Mesodermal cell (in vitro differentiated cells): ENCODE results near the gene RAB26.
"Not testable (repeated sequence)": the region's sequence is repeated elsewhere in the genome, so short reads cannot be mapped to it uniquely, and the experiment has no call there.

ENCODE experiments used
- H3K27ac ChIP-seq: 2 replicates; pipeline ENCODE4 v1.7.0; 2013; ENCODE audit warnings: mild to moderate bottlenecking, low read depth, low read length, moderate library complexity; ENCODE audit not compliant: severe bottlenecking
- H3K36me3 ChIP-seq: 2 replicates; pipeline ENCODE4 v1.7.1; 2013; ENCODE audit warnings: mild to moderate bottlenecking, low read length, moderate library complexity; ENCODE audit not compliant: control insufficient read depth, insufficient read depth
- H3K4me1 ChIP-seq: one replicate; pipeline ENCODE4 v1.7.1; 2013; ENCODE audit warnings: mild to moderate bottlenecking, low read length; ENCODE audit not compliant: insufficient read depth, control insufficient read depth, poor library complexity, severe bottlenecking
- H3K4me3 ChIP-seq: 2 replicates; pipeline ENCODE4 v1.7.0; 2013; ENCODE audit warnings: low read length, control low read depth, mild to moderate bottlenecking; ENCODE audit not compliant: insufficient read depth, poor library complexity, severe bottlenecking; ENCODE audit errors: extremely low read depth
- H3K9me3 ChIP-seq: 2 replicates; pipeline ENCODE4 v1.7.1; 2013; ENCODE audit warnings: mild to moderate bottlenecking, low read length, moderate library complexity; ENCODE audit not compliant: control insufficient read depth
- WGBS, 2 experiments: methylation state at CpG; one replicate each; pipeline ENCODE4 v1.1.5; 2013; ENCODE audit warnings: missing lambda C conversion rate in 2 of 2; ENCODE audit not compliant: insufficient coverage in 2 of 2; 5-methylcytosine and 5-hydroxymethylcytosine counted together

RAB26 gene

DNA sequence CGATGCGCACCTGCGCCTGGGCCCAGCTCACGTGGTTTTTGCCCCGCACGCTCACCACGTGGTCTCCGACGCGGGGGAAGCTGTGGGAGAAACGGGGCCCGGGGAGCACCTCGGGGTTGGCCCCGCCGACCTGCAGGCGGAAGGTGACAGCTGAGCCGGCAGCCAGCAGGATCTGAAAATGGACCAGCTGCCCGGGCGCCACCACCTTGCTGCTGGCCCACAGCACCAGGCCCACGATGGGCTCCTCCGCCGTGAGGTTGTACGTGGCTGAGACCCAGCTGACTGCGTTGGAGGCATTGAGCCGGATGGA, 39.2 kb upstream of the RAB26 start:
- WGBS, 2 experiments, result 96 to 98% methylated on average over 23 to 25 of the region's 25 CpGs
- not testable (repeated sequence) for H3K4me1 ChIP-seq

DNA sequence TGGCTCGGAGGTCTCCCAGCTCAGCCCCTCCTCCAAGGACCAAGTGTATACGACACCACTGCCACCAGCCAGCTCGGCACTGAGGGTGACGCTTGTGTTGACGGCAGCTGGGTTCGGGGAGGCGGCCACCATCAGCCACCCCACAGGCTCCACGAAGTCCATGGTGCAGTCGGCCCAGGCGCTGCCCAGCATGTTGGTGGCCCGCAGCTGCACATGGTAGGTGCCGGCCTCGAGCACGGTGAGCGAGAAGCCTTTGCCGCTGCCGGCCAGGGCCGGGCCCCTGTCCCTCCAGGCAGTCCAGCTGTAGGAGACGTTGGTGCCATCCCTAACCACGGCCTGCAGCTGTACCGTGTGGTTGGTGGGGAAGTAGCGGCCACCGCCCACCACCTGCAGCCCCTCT, 38.6 kb upstream of the RAB26 start:
- WGBS, 2 experiments, result 93 to 97% methylated on average over 9 to 14 of the region's 23 CpGs
- not testable (repeated sequence) for H3K9me3 ChIP-seq, H3K4me3 ChIP-seq, H3K27ac ChIP-seq, H3K36me3 ChIP-seq, H3K4me1 ChIP-seq

More for the DNA sequence above, 39.2 kb upstream of the RAB26 start:
- not testable (repeated sequence) for H3K36me3 ChIP-seq, H3K9me3 ChIP-seq, H3K27ac ChIP-seq, H3K4me3 ChIP-seq

DNA sequence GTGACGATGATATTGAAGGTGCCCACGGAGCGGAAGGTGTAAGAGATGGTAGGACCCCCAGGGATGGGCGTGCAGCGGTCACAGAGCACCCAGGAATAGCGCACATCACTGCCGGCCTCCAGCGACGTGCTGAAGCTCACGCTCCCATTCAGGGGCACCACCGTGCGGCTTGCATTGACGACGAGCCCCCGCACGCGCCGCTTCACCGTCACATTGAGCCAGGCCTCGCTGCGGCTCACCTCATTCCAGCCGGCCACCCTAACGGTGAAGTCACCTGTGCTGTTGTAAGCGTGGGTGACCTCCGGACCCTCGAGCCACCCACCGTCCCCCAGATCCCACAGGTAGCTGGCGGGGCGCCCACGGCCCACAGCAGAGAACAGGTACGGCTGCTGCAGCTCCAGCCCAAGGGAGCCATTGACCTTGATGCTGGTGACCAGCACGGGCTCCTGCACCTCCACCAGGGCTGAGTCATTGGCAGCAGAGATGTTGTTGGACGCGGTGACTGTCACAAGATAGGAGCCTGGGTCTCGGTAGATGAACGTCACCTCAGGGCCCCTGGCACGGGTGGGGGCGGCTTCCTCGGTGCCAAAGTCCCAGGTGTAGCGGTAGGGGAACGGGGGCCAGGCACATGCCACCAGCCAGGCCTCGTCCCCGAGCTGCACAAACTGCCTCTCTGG, 38.0 kb upstream of the RAB26 start:
- 96 to 98% methylated on average over 29 to 34 of the region's 43 CpGs for WGBS, 2 experiments
- H3K4me1 ChIP-seq, H3K9me3 ChIP-seq, H3K27ac ChIP-seq, H3K4me3 ChIP-seq, H3K36me3 ChIP-seq: not testable (repeated sequence)

DNA sequence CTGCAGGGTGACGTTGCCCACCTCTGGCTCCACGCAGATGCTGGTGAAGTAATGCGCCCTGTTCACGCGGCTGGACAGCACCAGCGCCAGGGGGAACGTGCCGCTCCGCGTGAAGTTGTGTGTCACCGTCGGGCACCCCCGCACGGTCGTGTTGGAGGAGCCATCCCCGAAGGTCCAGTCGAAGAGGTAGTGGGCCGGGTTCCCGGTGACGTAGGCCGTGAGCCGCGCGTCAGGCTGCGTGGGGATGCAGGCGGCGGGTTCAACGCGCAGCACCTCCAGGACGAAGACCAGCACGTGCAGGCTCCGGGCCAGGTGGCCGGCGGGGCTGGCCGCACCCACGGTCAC, 37.4 kb upstream of the RAB26 start:
- H3K27ac ChIP-seq, H3K9me3 ChIP-seq, H3K36me3 ChIP-seq, H3K4me3 ChIP-seq, H3K4me1 ChIP-seq: not testable (repeated sequence)
- 97 to 99% methylated on average over 20 to 36 of the region's 36 CpGs for WGBS, 2 experiments

DNA sequence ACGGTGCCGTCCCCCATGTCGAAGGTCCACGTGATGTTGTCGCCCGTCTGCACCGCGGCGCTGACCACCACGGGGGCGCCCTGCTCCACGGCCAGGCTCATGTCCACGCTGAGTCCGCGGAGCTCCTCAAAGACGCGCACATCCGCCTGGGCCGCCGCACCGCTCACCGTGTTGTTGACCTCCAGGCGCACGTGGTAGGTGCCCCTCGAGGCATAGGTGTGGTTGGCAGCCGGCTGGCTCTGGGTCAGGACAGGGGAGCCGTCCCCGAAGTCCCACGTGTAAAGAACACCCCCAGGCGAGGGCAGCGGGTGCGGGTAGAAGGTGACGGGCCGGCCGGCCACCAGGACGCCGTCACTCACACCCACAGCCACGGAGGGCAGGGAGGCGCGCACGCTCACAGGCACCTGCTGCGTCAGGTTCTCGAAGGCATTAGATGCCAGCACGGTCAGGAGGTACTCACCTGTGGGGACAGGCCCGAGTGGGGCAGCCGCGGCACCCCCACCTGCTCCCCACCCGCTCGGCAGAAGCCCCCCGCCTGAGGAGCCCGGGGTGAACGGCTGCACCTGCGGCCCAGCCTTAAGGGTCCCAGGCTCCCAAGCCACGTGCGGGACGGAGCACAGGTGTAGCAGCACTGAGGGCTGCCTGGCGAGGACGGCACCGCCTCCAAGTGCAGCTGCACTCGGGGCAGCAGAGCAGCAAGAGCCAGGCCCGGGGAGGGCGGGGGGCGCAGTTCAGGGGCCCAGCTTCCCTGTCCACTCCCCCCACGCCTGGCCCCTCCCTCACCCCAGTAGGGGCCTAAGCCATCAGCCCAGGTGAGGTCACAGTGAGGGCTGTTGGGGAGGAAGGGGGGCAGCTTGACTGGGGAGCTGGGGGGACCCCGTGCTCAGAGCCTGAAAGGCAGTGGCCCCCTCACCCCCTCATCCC, 36.8 kb upstream of the RAB26 start:
- 96 to 99% methylated on average over 31 to 49 of the region's 65 CpGs for WGBS, 2 experiments
- H3K9me3 ChIP-seq, H3K27ac ChIP-seq, H3K4me3 ChIP-seq, H3K36me3 ChIP-seq, H3K4me1 ChIP-seq: not testable (repeated sequence)

DNA sequence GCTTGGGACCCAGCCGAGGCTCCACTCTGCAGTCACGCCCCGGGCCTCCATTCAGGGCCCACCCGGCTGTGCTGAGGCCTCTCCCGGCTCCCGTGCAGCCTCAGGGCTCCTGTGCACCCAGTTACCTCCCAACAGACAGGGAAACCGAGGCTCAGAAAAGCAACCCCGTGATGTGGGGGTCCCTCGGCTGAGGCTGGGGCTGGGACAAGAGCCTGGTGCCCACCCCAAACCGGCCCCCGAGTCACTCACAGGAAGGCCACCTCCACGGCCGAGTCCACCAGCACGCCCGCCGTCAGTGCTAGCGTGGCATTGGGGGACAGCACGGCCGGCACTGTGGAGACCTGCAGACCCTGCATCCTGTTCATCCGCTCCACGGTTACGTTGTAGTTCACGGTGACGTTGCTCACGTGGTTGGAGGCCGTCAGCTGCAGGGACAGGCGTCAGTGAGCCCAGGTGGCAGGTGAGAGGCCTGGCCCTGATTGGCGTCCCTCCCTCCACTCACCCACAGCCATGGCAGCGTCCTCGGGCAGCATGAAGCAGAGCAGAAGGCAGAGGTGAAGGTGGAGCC, 35.8 kb upstream of the RAB26 start:
- H3K4me3 ChIP-seq, H3K36me3 ChIP-seq, H3K4me1 ChIP-seq, H3K27ac ChIP-seq, H3K9me3 ChIP-seq: not testable (repeated sequence)
- WGBS, 2 experiments, result 91 to 92% methylated on average over 21 to 22 of the region's 30 CpGs

DNA sequence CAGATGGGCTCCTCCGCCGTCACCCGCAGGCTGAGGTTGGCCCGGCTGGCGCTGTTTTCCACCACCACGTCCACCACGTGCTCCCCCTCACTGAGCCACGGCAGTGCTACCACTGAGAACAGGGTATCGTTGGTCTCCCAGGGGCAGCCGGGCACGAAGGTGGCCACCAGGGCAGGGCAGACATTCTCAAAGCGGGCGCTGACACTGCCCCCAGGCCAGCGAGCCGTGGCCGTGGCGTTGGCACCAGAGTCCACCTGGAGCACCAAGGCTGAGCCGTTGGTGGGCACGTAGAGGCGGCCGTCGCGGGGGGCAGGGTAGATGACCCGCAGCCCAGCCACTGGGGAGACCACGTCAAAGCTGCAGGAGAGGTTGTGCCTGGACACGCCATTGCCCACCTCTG, 34.2 kb upstream of the RAB26 start:
- H3K36me3 ChIP-seq, H3K27ac ChIP-seq, H3K4me3 ChIP-seq, H3K9me3 ChIP-seq, H3K4me1 ChIP-seq: not testable (repeated sequence)
- 96 to 97% methylated on average over 24 to 26 of the region's 26 CpGs for WGBS, 2 experiments

DNA sequence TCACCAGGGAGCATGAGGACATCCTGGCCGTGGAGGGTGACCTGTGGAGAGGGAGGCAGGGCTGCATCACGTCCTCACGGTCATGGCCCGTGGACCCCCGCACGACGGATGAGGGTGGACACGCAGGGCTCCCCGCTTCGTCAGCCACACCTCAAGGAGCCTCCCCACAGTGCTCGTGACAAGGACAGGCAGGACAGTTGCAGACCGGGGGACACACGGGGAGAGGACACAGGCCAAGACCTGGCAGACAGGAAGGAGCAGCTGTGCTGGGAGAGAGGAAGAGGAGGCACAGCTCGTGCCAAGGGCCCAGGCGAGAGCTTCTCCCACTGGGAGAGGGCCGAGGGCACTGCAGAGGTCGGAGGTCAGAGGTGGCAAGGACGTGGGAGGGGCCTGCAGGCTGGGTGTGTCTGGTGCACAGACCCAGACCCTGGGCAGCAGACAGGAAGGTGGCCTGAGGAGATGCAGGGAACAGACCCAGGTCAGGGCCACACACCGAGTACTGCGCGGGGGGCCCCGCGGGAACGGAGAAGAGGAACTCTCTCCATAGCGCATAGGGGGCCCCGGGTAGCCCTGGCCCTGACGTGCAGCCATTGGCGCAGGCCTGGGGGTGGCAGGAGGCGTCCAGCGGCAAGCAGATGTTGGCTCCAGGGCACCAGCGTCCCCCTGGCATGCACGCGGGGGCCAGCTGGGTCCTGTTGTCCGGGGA, 33.4 kb upstream of the RAB26 start:
- 95 to 97% methylated on average over 6 to 21 of the region's 34 CpGs for WGBS, 2 experiments
- H3K4me3 ChIP-seq, H3K9me3 ChIP-seq: not testable (repeated sequence)

DNA sequence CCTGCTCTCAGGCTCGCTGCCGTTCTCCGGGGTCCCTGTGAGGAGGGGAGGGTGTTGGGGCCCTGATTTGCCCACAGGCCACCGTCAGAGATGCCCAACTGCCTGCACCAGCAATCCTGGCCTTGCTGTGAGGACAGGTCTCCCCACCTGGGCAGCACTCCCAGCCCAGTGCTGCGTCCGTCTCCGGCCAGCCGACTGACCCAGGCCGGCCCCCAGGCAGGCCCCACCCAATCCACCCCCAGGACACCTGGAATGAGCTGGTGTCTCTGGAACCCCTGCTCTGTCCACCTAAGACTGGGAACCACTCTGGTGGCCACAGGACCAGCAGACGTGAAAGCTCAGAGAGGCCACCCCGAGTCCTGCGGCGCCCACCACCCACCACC, 32.8 kb upstream of the RAB26 start:
- Histone ChIP-seq H3K4me1 (no peaks in the 10 kb centered on the region), H3K36me3 (peaks cover 3% of the 10 kb centered on the region), H3K9me3 (no peaks in the 10 kb centered on the region), H3K4me3 (no peak overlapping the region), H3K27ac (no peak overlapping the region)
- 100% methylated on average over 2 of the region's 13 CpGs; no CpG with 5 or more reads in 1 of the 2 experiments for WGBS, 2 experiments

More for the DNA sequence above, 33.4 kb upstream of the RAB26 start:
- not testable (repeated sequence) for H3K36me3 ChIP-seq, H3K4me1 ChIP-seq, H3K27ac ChIP-seq

DNA sequence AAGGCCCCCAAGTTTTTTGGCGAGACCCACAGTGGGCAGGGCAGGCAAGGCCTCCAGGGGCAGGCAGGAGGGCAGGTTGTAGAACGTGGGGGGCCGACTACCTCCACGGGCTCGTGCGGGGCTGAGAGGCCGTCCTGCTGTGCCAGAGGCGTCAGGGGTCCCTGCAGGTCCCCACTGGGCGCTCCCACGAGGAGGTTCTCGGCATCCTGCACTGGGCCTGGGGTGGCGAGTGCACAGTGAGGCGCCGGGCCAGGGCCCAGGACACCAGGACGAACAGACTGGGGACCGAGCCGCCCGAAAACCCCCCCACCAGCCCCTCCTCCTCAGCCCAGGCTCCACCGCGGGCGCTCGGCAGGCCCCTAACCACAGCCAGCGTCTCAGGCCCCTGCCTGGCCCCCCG, 32.0 kb upstream of the RAB26 start:
- H3K4me1 ChIP-seq, H3K9me3 ChIP-seq, H3K4me3 ChIP-seq, H3K27ac ChIP-seq, H3K36me3 ChIP-seq: not testable (repeated sequence)
- 96% methylated on average over 8 to 9 of the region's 24 CpGs for WGBS, 2 experiments
